K562 (cell line): Measurements from ENCODE around the gene ASGR1. TPM values are rescaled to one million over a fixed set of nuclear protein-coding genes. Genes with fewer than 3 reads are reported as not detected.

Experiments used
- ATAC-seq: fragments of 200-7000 bp; cut with Tn5 transposase; 3 replicates; pipeline ENCODE4 v1.9.1; 2020; ENCODE audit warnings: moderate library complexity
- BruUV-seq: library from RNA; stranded (reverse); fragments of 400-500 nt; replicated peaks from 2 replicates; lab custom pipeline; 2021; lab: Mats Ljungman, UMichigan
- CTCF ChIA-PET: fragments of 300-600 bp; formaldehyde crosslinking; extraction: SDS; loops from one replicate; lab custom pipeline; 2021; ENCODE audit warnings: low intra/inter-chr PET ratio; lab: Yijun Ruan, JAX
- POLR2A ChIA-PET: fragments of 300-600, 350-650 bp; sonication (Branson Sonifier 250); formaldehyde crosslinking; extraction: SDS; loops from one replicate; lab custom pipeline; 2021; ENCODE audit warnings: antibody characterized with exemption, inconsistent platforms; lab: Yijun Ruan, JAX
- DNase-seq, 4 experiments: peaks; one replicate each; pipeline versions ENCODE4 v3.0.0 to v3.0.0-alpha.2; 2011 to 2018; ENCODE audit warnings: low spot score in 3 of 4, mixed read lengths in 3 of 4; ENCODE audit errors: extremely low read depth in 1 of 4
- FAIRE-seq: peaks from 2 replicates; lab custom pipeline; 2011; peaks lifted over from hg19 to GRCh38; lab: Jason Lieb, UNC
- H2AFZ ChIP-seq: 2 replicates; pipeline ENCODE4 v1.6.0; 2011; ENCODE audit warnings: low read depth, low read length, control low read depth, inconsistent platforms
- H3K27ac ChIP-seq: fragments of 200-600 bp; 3 replicates; pipeline ENCODE4 v1.8.0; 2011; ENCODE audit warnings: low read depth, mild to moderate bottlenecking, control low read depth, inconsistent platforms, low read length, moderate library complexity, mixed read lengths; ENCODE audit errors: extremely low read depth
- H3K27me3 ChIP-seq, 2 experiments: fragments of 300-600 bp in 1 of 2; 2 replicates in 1 of 2; 3 replicates in 1 of 2; pipeline versions ENCODE4 v1.6.0 to v1.8.0; 2011; ENCODE audit warnings: inconsistent platforms in 2 of 2, low read length in 2 of 2, mild to moderate bottlenecking in 1 of 2, mixed read lengths in 1 of 2, moderate library complexity in 1 of 2; ENCODE audit not compliant: control insufficient read depth in 2 of 2, insufficient read depth in 2 of 2
- H3K36me3 ChIP-seq: fragments of 300-600 bp; 3 replicates; pipeline ENCODE4 v1.8.0; 2011; ENCODE audit warnings: mild to moderate bottlenecking, low read length, inconsistent platforms; ENCODE audit not compliant: control insufficient read depth, insufficient read depth
- H3K4me1 ChIP-seq, 2 experiments: fragments of 200-600 bp in 1 of 2; replicated peaks in 1 of 2; 2 replicates in 1 of 2; 3 replicates in 1 of 2; pipeline versions ENCODE4 v1.5.1 to v1.8.0; 2011; ENCODE audit warnings: inconsistent platforms in 2 of 2, low read length in 2 of 2, mild to moderate bottlenecking in 1 of 2, mixed read lengths in 1 of 2, moderate library complexity in 1 of 2; ENCODE audit not compliant: control insufficient read depth in 2 of 2, insufficient read depth in 2 of 2
- H3K4me2 ChIP-seq: 2 replicates; pipeline ENCODE4 v1.6.1; 2011; ENCODE audit warnings: low read length, control low read depth, inconsistent platforms, mixed read lengths; ENCODE audit not compliant: insufficient read depth
- H3K4me3 ChIP-seq: fragments of 200-600 bp; sonication (generic), shearing (Covaris generic); 2 replicates; pipeline ENCODE4 v1.5.1; 2016; ENCODE audit warnings: control low read depth, inconsistent platforms
- H3K79me2 ChIP-seq: fragments of 200-600 bp; 3 replicates; pipeline ENCODE4 v1.8.0; 2011; ENCODE audit warnings: low read length, inconsistent platforms; ENCODE audit not compliant: control insufficient read depth, insufficient read depth
- H3K9ac ChIP-seq, 2 experiments: 2 replicates each; pipeline versions ENCODE4 v1.6.0 to v1.6.1; 2011; ENCODE audit warnings: low read depth in 2 of 2, low read length in 2 of 2, control low read depth in 1 of 2, inconsistent platforms in 1 of 2, mild to moderate bottlenecking in 1 of 2, mixed read lengths in 1 of 2; ENCODE audit not compliant: insufficient read depth in 1 of 2
- H3K9me1 ChIP-seq: one replicate; pipeline ENCODE4 v1.6.0; 2011; ENCODE audit warnings: inconsistent platforms, mild to moderate bottlenecking, low read length, moderate library complexity; ENCODE audit not compliant: control insufficient read depth, insufficient read depth
- H3K9me3 ChIP-seq: replicated peaks from 2 replicates; pipeline ENCODE4 v1.5.1; 2011; ENCODE audit warnings: low read depth, low read length, inconsistent platforms; ENCODE audit not compliant: control insufficient read depth, insufficient read depth
- H4K20me1 ChIP-seq: replicated peaks from 2 replicates; pipeline ENCODE4 v1.6.1; 2011; ENCODE audit warnings: low read length, inconsistent platforms, mixed read lengths; ENCODE audit not compliant: control insufficient read depth, insufficient read depth
- BRCA1 ChIP-seq, 2 experiments: fragments of 450-650 bp in 1 of 2; sonication (generic) in 1 of 2; formaldehyde crosslinking in 1 of 2; IDR thresholded peaks; 2 replicates each; pipeline versions ENCODE4 v1.5.0 to v1.6.1; 2017 to 2020; ENCODE audit warnings: mild to moderate bottlenecking in 1 of 2, missing genetic modification reagents in 1 of 2
- CEBPG ChIP-seq, 3 experiments: fragments of 200-800 bp in 1 of 3; sonication (Bioruptor generic) in 1 of 3; sonication (generic) in 1 of 3; formaldehyde crosslinking in 1 of 3; IDR thresholded peaks in 2 of 3; conservative IDR thresholded peaks in 1 of 3; 2 replicates each; pipeline versions ENCODE4 v1.6.1 to v1.8.0; 2016 to 2022; ENCODE audit warnings: missing compliant biosample characterization in 2 of 3, missing genetic modification characterization in 2 of 3, mild to moderate bottlenecking in 1 of 3, missing genetic modification reagents in 1 of 3
- CLOCK ChIP-seq: fragments of 250-450 bp; sonication (Bioruptor Pico); IDR thresholded peaks from 2 replicates; pipeline ENCODE4 v1.4.0; 2020; ENCODE audit warnings: mild to moderate bottlenecking, moderate library complexity, borderline replicate concordance
- CREM ChIP-seq: IDR thresholded peaks from 2 replicates; pipeline ENCODE4 v1.6.1; 2014; ENCODE audit warnings: antibody characterized with exemption, low read depth
- E2F8 ChIP-seq: fragments of 450-650 bp; IDR thresholded peaks from 2 replicates; pipeline ENCODE4 v1.7.1; 2018; ENCODE audit warnings: mild to moderate bottlenecking, low read depth; ENCODE audit not compliant: partially characterized antibody
- MCM3 ChIP-seq: fragments of 450-650 bp; IDR thresholded peaks from 2 replicates; pipeline ENCODE4 v1.6.1; 2016
- MECOM ChIP-seq: fragments of 250-450 bp; sonication (Bioruptor Pico); IDR thresholded peaks from 2 replicates; pipeline ENCODE4 v1.8.0; 2022; ENCODE audit warnings: inconsistent platforms
- MYNN ChIP-seq, 2 experiments: sonication (generic); formaldehyde crosslinking in 1 of 2; IDR thresholded peaks; 2 replicates each; pipeline versions ENCODE4 v1.5.0 to v1.6.1; 2016 to 2020; ENCODE audit warnings: antibody characterized with exemption in 1 of 2, missing genetic modification reagents in 1 of 2
- POU5F1 ChIP-seq: fragments of 150-350 bp; IDR thresholded peaks from 2 replicates; pipeline ENCODE4 v1.6.1; 2014; ENCODE audit warnings: borderline replicate concordance, low read length, low read depth, mild to moderate bottlenecking; ENCODE audit not compliant: partially characterized antibody
- PTBP1 ChIP-seq: fragments of 200-400 bp; formaldehyde crosslinking; IDR thresholded peaks from 2 replicates; pipeline ENCODE4 v1.6.1; 2017; ENCODE audit warnings: low read depth, low read length
- ZBTB34 ChIP-seq: fragments of 250-450 bp; sonication (Bioruptor Pico); IDR thresholded peaks from 2 replicates; pipeline ENCODE4 v1.8.0; 2021; ENCODE audit warnings: mild to moderate bottlenecking, moderate library complexity
- ZNF23 ChIP-seq: fragments of 250-450 bp; sonication (Bioruptor Pico); IDR thresholded peaks from 2 replicates; pipeline ENCODE4 v1.4.0; 2020; ENCODE audit warnings: mild to moderate bottlenecking
- ZNF24 ChIP-seq: fragments of 450-650 bp; IDR thresholded peaks from 2 replicates; pipeline ENCODE4 v1.6.1; 2016
- WGBS: fragments of 100-300 bp; shearing (Covaris generic); methylation state at CpG from one replicate; pipeline ENCODE4 v1.1.6; 2016; ENCODE audit warnings: low coverage, mixed read lengths; ENCODE audit not compliant: insufficient coverage; ENCODE audit errors: missing lambda C conversion rate; 5-methylcytosine and 5-hydroxymethylcytosine counted together
- in situ Hi-C: fragments of 300-500 bp; cut with MboI; formaldehyde crosslinking; loops from 4 replicates; pipeline ENCODE4 v1.15.0; 2018; ENCODE audit warnings: inconsistent platforms, mixed read lengths
- intact Hi-C: fragments of 100-400 bp; cut with micrococcal nuclease; formaldehyde crosslinking; loops from 2 replicates; pipeline ENCODE4 v1.14.2; 2022
- polyA plus RNA-seq, 8 experiments: library from polyadenylated mRNA; depleted of rRNA in 4 of 8; stranded (reverse) in 5 of 8; unstranded in 3 of 8; fragments of >200 nt; fragmentation: Nextera tagmentation in 2 of 8; fragmentation: Illumina TruSeq in 1 of 8; extraction: Ambion mirVana in 2 of 8; extraction: Trizol in 1 of 8; gene quantifications; 2 replicates each; pipeline versions ENCODE4 v1.2.1 to v1.2.3, GENCODE V29; 2011 to 2014; ENCODE audit warnings: inconsistent platforms in 1 of 8, missing spikeins in 1 of 8
- total RNA-seq, 7 experiments: library from RNA; depleted of rRNA in 6 of 7; stranded (reverse); fragments of >200 nt in 6 of 7; fragmentation: Illumina TruSeq in 2 of 7; extraction: Trizol in 2 of 7; gene quantifications; 2 replicates each; pipeline versions ENCODE4 v1.2.1 to v1.2.3, GENCODE V29; 2011 to 2021; ENCODE audit warnings: low replicate concordance in 1 of 7

ASGR1 gene
- total and polyA plus RNA-seq, 9 of the 15 experiments (the other 6 are each of a cell fraction or from before 2014, with no cell fraction given): 0.11 to 1.0 (median 0.64) TPM; not detected in 2

GRCh38 chr17:7137171-7137943, 41.8 kb downstream of the ASGR1 start:
- H3K79me2 ChIP-seq: no peaks in the 10 kb centered on the region
- no peak for ATAC-seq
- intact Hi-C loops (loop anchor here (10.0 kb wide), 1 partner anchor 223 kb away; no protein-coding TSS in a partner anchor), in situ Hi-C loops (no loop called here)
- no peak for FAIRE-seq
- H3K27me3 ChIP-seq: peaks cover 16 to 48% of the 10 kb centered on the region in 2 experiments
- POLR2A ChIA-PET: interaction anchor here (1.1 kb wide), 1 partner anchor 257 kb away, joined by 3 read pairs; no protein-coding TSS in a partner anchor
- no peak for DNase-seq
- H3K36me3 ChIP-seq: no peaks in the 10 kb centered on the region
- H3K9ac ChIP-seq: no peak overlapping the region
- H3K4me3 ChIP-seq: no peak overlapping the region
- BruUV-seq: no TSS peak
- no peaks in the 10 kb centered on the region for H3K9me3 ChIP-seq
- H3K4me1 ChIP-seq: peaks cover 0 to 8% of the 10 kb centered on the region in 2 experiments; a peak in 2 of 5 replicates
- H3K27ac ChIP-seq: no peak overlapping the region
- no peaks in the 10 kb centered on the region for H3K9me1 ChIP-seq
- H4K20me1 ChIP-seq: no peaks in the 10 kb centered on the region; the same call in 1 of the 2 replicates
- no peak overlapping the region for H3K4me2 ChIP-seq
- CTCF ChIA-PET: interaction anchor here (1.2 kb wide), 1 partner anchor 85 kb away, joined by 6 read pairs; no protein-coding TSS in a partner anchor
- H2AFZ ChIP-seq: no peak overlapping the region
- 1% methylated on average over 8 of the region's 13 CpGs for WGBS
- TF ChIP-seq BRCA1 (IDR thresholded peaks at IDR 0.05): no peak
- no peak for TF ChIP-seq BRCA1 (CRISPR knock-in tag; IDR thresholded peaks at IDR 0.05)
- TF ChIP-seq ZBTB34 (CRISPR knock-in tag): no peak
- TF ChIP-seq MCM3: no peak
- no peak for TF ChIP-seq MECOM (CRISPR knock-in tag)
- no peak for TF ChIP-seq PTBP1
- no peak for TF ChIP-seq MYNN (IDR thresholded peaks at IDR 0.05)
- TF ChIP-seq MYNN (CRISPR knock-in tag; IDR thresholded peaks at IDR 0.05): no peak
- TF ChIP-seq CLOCK (CRISPR knock-in tag): no peak
- no peak for TF ChIP-seq ZNF23 (CRISPR knock-in tag)
- TF ChIP-seq CREM: no peak
- no peak for TF ChIP-seq POU5F1
- no peak for TF ChIP-seq CEBPG (CRISPR knock-in tag; IDR thresholded peaks at IDR 0.05)
- TF ChIP-seq CEBPG (tag; conservative IDR thresholded peaks at IDR 0.05 in 1 of 2, IDR thresholded peaks at IDR 0.05 in 1 of 2): no peak
- TF ChIP-seq ZNF24: no peak
- TF ChIP-seq E2F8: no peak
